Left hindlimb (tissue), 1 donor: ENCODE results near the gene THRAP3.
A peak's percentile ranks its signal among the peaks of the same experiment; 100 is the strongest.
"Not testable (repeated sequence)": the region's sequence is repeated elsewhere in the genome, so short reads cannot be mapped to it uniquely, and the experiment has no call there.

ENCODE experiments used
- DNase-seq: peaks from one replicate; pipeline ENCODE4 v3.0.0-alpha.2; 2018

Gene THRAP3

GRCh38 chr1:36223996-36224536 is at the start of gene THRAP3:
TSS of gene THRAP3 (plus strand) at chr1:36224443. CDS start at chr1:36282564, 58,121 bp downstream.
- DNase-seq, result peak; percentile 100

DNA sequence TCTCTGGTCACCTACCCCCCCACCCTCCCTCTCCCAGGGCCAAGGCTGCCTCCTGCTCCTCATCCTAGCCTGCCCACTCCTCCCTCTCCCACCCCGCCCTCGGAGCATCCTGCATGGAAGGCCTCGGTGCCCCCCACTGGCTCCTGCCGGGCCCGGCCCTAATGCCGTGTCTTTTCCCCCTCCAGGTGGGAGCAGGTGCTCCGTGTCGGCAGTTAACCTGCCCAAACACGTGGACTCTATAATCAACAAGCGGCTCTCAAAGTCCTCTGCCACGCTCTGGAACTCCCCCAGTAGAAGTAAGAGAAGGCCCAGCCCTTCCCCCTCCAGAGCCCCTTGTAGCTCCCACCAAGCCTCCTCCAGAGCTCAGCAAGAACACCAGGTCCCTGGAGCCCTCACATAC is 49.5 kb upstream of the THRAP3 start:
- DNase-seq, result no peak

DNA sequence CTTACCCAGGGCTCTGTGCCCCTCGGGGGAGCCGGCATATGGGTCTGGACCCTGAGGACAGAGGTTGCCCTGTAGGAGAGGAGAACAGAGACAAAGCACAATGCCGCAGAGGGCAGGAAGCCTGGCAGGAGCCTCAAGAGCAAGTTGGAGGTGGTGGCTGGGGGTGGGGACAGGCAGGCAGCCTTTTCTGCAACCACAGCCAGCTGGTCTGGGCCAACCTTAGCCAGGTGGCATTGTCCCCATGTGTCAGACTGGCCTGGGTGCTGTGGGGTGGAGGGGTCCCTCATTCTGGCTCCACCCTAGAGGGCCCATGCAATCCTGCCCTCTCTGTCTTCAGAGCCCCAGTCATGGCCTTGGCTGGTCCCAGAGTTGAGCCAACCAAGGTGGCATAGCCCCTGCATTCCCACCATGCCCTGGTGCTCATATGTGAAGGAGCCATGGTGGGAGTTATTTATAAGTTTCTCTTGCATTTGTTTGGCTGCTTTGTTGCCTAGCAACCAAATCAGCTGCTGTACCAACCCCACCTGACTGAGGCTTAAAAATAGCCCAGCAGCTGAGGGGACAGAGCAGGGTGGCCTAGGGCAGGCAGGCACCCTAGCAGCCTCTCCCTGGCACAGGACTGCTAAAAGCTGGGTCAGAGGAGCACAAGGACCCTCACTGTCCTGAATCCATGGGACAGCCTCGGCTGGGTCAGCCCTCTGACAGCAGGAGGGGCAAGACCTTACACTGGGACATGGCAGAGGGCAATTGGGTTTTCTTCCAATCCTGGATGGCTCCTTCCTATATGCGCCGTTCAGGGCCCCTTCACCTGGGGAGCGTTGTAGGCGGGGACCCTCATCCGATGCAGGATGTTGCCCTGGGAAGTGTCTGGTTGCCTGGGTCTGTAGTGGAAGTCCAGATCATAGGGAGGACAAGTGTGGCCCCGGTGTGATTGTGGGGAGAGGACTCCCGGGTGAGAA is 48.8 kb upstream of the THRAP3 start:
- no peak for DNase-seq

GRCh38 chr1:36176106-36176949 is 47.9 kb upstream of the THRAP3 start:
- DNase-seq, result no peak

DNA sequence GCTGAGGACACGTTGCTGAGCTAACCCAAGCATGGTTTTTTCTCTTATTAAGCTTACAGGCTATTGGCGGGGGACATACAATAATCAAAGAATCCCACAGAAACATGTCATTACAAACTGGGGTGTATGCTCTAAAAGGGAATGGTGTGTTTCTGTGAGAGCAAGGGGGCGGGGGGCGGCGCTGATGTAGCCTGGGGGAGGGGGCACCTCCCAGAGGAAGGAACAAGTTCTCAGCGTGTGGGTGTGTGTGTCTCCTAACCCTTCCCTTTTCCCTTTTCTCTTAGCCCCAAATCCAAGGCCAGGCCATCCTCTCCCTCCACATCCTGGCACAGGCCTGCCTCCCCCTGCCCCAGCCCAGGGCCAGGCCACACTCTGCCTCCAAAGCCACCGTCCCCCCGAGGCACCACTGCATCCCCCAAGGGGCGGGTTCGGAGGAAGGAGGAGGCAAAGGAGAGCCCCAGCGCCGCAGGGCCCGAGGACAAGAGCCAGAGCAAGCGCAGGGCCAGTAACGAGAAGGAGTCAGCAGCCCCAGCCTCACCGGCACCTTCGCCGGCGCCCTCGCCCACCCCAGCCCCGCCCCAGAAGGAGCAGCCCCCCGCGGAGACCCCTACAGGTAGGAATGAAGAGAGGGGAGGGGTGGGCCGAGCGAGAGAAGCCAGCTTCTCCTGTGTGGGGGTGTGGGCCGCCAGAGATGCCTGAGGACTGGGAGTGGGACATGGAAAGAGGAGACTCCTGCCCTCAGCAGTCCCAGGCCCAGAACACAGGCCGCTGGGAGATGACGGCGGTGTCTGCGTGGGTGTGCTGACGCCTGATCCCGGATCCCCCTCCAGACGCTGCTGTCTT is 46.4 kb upstream of the THRAP3 start:
- no peak for DNase-seq

DNA sequence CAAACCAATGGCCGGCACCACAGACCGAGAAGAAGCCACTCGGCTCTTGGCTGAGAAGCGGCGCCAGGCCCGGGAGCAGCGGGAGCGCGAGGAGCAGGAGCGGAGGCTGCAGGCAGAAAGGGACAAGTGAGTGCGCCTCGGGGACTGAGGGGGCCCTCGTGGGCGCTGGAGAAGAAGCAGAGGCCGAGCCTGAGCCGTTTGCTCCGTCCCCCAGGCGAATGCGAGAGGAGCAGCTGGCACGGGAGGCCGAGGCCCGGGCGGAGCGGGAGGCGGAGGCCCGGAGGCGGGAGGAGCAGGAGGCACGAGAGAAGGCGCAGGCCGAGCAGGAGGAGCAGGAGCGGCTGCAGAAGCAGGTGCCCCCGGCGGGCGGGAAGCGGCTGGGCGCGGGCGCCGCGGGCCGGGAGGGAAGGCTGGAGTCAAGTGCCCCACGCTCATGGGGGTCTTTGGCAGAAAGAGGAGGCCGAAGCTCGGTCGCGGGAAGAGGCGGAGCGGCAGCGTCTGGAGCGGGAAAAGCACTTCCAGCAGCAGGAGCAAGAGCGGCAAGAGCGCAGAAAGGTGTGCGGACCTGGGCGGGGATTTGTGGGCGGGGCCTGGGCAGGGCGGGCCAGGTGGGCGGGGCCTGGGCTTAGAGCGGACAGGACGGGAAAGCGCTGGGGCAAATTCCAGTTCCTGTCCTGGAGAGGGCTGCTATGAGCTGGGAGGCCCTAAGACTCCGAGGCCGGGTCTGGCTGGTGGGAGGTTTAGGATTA is 45.6 kb upstream of the THRAP3 start:
- DNase-seq, result no peak

GRCh38 chr1:36179220-36179600 is 45.0 kb upstream of the THRAP3 start:
- no peak for DNase-seq

- no peak for DNase-seq
Observed at GRCh38 chr1:36182734-36183133, 41.5 kb upstream of the THRAP3 start.

DNA sequence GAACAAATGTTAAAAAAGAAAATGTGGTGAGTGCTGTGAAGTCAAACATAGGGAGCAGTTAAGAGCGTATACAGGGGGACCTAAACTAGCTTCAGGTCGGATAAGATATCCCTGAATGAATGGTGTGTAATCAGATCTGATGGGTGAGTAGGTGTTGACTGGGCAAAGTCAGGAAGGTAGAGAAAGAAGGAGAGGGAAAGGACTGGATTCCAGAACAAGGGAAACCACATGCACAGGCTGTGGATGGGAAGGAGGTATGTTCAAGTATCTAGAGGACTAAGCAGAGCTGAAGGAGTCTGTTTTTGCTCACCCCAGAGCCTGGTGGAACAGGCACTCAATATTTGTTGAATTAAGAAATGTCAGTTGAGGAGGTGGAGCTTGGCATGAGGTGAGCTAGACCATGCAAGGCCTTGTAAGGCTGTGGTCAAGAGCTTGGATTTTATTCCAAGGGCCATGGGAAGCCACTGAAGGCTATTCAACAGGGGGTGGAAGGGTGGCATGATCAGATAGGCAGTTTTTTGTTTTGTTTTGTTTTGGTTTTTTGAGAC is 40.9 kb upstream of the THRAP3 start:
- DNase-seq, result no peak

DNA sequence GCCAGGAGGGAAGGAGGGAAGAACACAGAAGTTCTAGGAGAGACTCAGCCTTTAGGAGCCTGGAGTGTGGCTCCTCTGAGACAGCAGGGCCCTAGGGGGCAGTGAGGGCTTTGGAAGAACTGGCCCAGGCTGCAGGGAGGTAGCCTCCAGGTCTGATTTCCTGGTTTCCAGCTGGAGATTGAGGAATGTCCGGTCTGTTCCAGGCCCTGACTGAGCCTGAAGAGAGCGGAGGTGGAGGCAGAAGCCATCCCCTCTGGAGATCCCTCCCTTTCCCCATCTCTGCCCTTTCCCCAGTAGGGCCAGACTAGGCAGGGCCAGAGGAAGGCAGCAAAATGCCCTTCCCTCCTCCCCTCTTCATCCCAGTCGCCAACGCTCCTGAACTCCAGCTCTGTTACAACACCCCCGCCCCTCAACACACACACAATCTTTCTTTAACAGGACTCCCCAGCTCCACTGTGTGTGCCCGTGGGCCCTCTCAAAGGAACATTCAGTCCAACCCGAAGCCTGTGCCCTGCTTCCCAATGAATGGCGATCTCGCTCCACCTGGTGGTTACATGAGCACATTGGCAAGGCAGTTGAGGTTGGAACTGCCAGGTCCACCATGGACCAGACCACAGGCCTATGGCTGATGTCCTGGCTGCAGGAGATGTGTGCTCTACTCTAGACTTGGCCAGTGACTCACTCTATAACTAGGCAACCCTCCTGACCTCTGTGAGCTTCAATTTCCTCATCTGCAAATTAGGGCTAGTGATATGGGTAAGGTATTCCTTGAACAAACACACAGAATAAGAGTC is 36.2 kb upstream of the THRAP3 start:
- DNase-seq, result peak; percentile 88

DNA sequence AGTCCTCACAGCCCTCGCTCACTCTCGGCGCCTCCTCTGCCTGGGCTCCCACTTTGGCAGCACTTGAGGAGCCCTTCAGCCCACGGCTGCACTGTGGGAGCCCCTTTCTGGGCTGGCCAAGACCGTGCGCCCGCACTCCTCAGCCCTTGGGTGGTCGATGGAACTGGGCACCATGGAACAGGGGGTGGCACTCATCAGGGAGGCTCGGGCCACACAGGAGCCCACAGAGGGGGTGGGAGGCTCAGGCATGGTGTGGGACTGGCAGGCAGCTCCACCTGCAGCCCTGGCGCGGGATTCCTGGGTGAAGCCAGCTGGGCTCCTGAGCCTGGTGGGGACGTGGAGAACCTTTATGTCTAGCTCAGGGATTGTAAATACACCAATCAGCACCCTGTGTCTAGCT is 27.4 kb upstream of the THRAP3 start:
- DNase-seq, result not testable (repeated sequence)

DNA sequence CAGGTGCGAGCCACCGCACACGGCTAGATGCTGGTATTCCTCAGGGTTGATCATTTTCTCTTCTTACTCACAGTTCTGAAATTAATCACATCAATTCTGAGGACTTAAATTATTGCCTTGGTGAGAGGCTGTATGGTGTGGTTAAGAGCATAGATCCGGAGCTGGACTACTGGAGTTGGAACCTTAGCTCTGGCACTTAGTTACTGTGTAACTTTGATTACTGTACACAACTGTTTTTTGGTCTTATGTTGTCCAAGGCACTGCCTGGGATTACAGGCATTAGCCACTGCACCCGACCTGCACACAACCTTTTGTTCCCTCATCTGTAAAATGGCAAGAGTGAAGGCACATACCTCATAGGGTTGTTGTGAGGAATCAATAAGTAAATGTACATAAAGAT is 25.6 kb upstream of the THRAP3 start:
- DNase-seq, result no peak

- no peak for DNase-seq
Observed at GRCh38 chr1:36199934-36200741, 24.1 kb upstream of the THRAP3 start.

DNA sequence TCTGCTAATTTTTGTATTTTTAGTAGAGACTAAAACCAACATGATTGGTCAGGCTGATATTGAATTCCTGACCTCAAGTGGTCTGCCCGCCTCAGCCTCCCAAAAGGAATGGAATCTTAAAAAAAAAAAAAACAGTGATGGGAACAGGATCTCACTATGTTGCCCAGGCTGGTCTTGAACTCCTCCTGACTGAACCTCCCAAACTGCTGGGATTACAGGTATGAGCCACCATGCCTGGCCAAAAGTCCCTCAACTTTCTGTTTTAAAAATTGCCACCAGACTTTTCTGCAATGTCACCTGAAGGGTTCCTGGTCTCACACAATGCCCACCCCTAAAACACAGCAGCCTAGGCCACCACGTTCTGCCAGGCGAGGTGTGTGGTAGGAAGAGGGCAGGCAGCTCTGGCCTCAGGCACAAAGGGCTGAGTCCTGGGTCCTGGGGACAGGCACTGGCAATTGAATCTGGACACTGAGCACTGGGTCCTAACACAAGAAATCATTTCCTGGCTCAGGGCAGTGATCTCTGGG is 21.2 kb upstream of the THRAP3 start:
- DNase-seq, result no peak

DNA sequence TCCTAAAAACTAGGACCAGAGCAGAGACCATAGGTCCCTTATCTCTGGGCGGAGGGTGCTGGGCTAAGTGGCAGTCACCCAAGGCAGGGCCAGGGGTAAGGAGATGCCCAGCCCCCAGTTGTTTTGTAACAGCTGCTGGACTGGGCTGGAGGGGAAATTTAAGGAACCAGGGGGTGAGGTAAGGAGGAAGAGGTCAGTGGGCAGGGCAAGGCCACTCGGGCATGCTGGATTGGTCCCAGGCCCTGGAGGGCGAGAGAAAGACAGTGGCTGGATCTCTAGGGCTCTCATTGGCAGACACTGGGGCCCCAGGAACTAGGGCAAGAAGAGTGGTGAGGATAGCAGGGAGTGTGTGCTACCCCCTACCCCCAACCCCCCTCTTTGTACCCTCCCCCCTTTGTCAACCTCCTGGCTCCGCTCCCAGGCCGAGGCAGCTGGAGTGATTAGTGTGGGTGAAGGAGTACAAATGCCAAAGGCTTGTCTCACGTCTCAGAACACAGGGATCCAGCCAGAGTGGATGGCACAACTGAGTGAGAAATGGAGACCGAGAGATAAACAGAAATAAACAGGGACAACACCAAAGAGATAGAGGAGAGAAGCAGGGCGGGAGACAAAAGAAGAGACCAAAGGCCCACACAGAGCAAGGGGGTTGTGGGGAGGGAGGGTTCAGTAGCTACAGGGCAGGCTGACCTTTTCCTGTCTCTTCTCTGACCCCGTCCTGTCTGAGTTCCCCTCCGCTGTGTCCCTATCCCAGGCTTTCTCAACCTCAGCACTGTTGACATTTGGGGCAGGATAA is 20.5 kb upstream of the THRAP3 start:
- peak; percentile 67 for DNase-seq

DNA sequence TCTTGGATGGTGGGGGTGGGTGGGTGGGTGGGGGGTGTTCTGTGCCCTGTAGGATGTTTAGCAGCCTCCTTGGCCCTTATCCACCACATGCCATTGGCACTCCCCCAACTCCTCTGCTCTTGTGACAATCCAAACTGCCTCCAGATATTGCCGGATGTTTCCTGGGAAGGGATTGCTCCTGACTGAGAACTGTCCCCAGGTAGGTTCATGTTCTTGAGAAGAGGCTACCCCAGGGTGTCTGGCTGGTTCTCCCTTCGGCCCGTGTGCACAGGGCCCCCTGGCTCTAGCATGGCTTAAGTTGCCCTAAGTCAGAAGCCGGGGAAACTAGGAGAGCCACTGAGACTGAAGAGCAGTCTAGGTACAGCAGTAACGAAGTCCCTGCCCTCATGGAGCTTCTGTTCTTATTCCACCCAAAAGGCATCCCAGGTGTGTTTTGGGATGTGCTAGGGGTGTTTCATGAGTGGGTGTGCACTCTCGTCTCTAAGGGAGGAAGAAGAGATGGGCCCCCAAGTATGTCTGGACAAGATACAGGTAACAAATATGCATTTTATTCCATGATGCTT is 19.8 kb upstream of the THRAP3 start:
- DNase-seq, result peak; percentile 47

DNA sequence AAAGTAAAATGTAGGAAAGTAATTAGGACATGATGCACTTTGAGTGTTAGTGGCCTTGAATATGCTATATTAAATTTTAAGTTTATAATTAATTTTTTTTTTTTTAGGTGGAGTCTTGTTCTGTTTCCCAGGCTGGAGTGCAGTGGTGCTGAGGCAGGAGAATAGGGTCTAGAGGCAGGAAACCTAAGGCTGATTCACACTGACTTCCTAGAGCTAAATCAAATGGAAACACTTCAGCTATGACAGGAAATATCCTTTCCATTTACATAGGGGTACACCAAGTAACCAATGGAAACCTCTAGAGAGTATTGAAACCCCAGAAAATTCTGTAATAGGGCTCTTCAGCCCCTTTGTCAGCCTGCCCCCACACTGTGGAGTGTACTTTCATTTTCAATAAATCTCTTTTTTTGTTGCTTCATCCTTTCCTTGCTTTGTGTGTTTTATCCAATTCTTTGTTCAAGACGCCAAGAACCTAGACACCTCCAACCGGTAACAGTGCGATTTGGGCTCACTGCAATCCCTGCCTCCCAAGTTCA is 17.9 kb upstream of the THRAP3 start:
- no peak for DNase-seq

DNA sequence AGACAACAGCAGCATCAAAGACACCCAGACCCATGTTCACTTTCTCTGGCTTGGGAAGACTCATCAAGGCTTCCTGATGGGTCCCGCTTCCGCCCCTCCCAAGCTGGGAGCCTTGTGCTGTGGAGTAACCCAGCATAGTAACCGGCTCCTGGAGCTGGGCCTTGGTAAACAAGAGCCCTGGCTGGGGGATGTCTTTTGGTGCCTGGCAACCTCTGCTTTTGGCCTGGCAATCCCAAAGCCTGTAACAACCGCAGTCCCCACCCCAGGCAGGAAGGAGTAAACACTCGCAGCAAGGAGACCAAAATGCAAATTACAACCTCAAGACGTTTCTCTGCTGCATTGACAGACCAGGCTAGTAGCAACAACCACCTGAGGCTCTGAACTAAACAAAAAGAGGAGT is 16.9 kb upstream of the THRAP3 start:
- DNase-seq, result peak; percentile 79
